ENCODE data around the gene DPPA2. TPM values are rescaled to one million over a fixed set of nuclear protein-coding genes. Genes with fewer than 3 reads are reported as not detected.

Gene DPPA2
- total and polyA plus RNA-seq, 2 of the 8 experiments (the other 6 are each of a cell fraction or from before 2014, with no cell fraction given): 7.8 to 12.6 TPM

DNA sequence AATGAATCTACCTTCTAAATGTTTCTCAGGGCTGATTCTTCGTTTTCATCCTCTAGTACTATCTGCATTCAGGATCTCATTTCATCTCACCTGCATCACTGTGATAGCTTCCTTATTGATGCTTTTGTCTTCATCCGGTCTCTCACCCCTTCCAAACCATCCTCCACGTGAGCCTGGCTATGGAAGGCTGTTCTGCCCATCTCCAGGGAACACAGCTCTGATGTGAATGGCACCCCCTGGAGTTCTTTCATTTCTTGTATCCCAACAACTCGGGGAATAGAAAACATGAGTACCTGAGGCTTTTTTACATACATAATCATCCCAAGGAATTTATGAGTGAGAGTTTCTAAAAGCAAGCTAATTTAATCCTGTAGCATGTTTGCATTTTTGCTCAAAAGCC is 29.8 kb upstream of the DPPA2 start:
- Histone ChIP-seq H3K4me3 (ENCODE audit: extremely low read depth in 1 of 4, insufficient read depth in 2 of 4, low read depth in 3 of 4, low read length in 4 of 4) (no peak overlapping the region), H3K36me3 (ENCODE audit: control insufficient read depth in 2 of 4, insufficient read depth in 4 of 4, low read length in 3 of 4) (peaks cover 4 to 70% (median 27%) of the 10 kb centered on the region in 4 experiments), H3K4ac (replicated peaks; ENCODE audit: insufficient read length, low read depth, low read length) (no peak overlapping the region), H3K27me3 (replicated peaks in 1 of 4; ENCODE audit: control insufficient read depth in 3 of 4, extremely low read depth in 1 of 4, insufficient read depth in 3 of 4, low read length in 3 of 4) (no peaks in the 10 kb centered on the region), H3K79me1 (ENCODE audit: low read depth, low read length) (peaks cover 4% of the 10 kb centered on the region; the same call in 1 of the 2 replicates), H2BK20ac (ENCODE audit: low read length) (no peak overlapping the region), H4K20me1 (replicated peaks in 1 of 2; ENCODE audit: control insufficient read depth in 1 of 2, insufficient read depth in 2 of 2, low read length in 2 of 2) (no peaks in the 10 kb centered on the region), H2BK15ac (ENCODE audit: low read length) (no peak overlapping the region), H3K9ac (replicated peaks in 1 of 4; ENCODE audit: extremely low read depth in 1 of 4, low read depth in 3 of 4, low read length in 3 of 4) (no peak overlapping the region), H3K23me2 (ENCODE audit: low read depth, low read length) (no peaks in the 10 kb centered on the region), H3K27ac (ENCODE audit: low read depth, low read length) (no peak overlapping the region), H2AFZ (ENCODE audit: low read length) (no peak overlapping the region), H2BK120ac (replicated peaks; ENCODE audit: low read depth, low read length) (no peak overlapping the region), H3K9me3 (ENCODE audit: insufficient read depth in 2 of 2, low read depth in 1 of 2, low read length in 1 of 2) (no peaks in the 10 kb centered on the region), H3K18ac (ENCODE audit: extremely low read depth, low read length) (no peak overlapping the region), H2AK5ac (ENCODE audit: low read depth, low read length) (no peak overlapping the region), H3K23ac (ENCODE audit: insufficient read length) (no peak overlapping the region), H2BK12ac (ENCODE audit: low read depth, low read length) (no peak overlapping the region), H2BK5ac (ENCODE audit: low read depth, low read length) (no peak overlapping the region), H4K91ac (replicated peaks; ENCODE audit: insufficient read length, low read length) (no peak overlapping the region), H3K4me2 (ENCODE audit: insufficient read depth in 1 of 2, low read depth in 2 of 2, low read length in 2 of 2) (peak overlapping the region in 1 of 2 experiments; percentile 6; a peak in 1 of 4 replicates), H3K14ac (ENCODE audit: insufficient read length) (no peak overlapping the region), H3K79me2 (ENCODE audit: control insufficient read depth in 1 of 2, insufficient read depth in 2 of 2, low read length in 2 of 2) (peaks cover 0 to 48% of the 10 kb centered on the region in 2 experiments; a peak in 2 of 4 replicates), H4K5ac (ENCODE audit: insufficient read length, low read depth, low read length) (no peak overlapping the region), H4K8ac (ENCODE audit: extremely low read depth, insufficient read depth, low read length) (no peak overlapping the region), H3K4me1 (replicated peaks in 1 of 4; ENCODE audit: control insufficient read depth in 3 of 4, insufficient read depth in 4 of 4, low read length in 3 of 4) (peaks cover 0 to 11% (median 3%) of the 10 kb centered on the region in 4 experiments; a peak in 4 of 7 replicates), H3K56ac (replicated peaks; ENCODE audit: insufficient read length, low read depth, low read length) (no peak overlapping the region)
- ChIA-PET POLR2A (ENCODE audit: partially characterized antibody) (interaction anchor here (1.1 to 26.4 kb wide), 5 partner anchors 9 to 27 kb away, joined by 3 to 681 read pairs (median 10); partner anchors contain the start of genes DPPA2 and DPPA4), CTCF (ENCODE audit: partially characterized antibody) (interaction anchor here (1.0 to 2.6 kb wide), 9 partner anchors 11 to 71 kb away, joined by 3 to 9 read pairs (median 4); partner anchors contain the start of gene DPPA2)
- no peak for FAIRE-seq
- no peak for DNase-seq (ENCODE audit: low read depth in 1 of 2, low spot score in 2 of 2)
- WGBS, 2 experiments (ENCODE audit: extremely low coverage in 1 of 2, insufficient coverage in 1 of 2, insufficient read length in 1 of 2, insufficient replicate concordance in 2 of 2, low coverage in 1 of 2, low lambda C conversion rate in 2 of 2, missing lambda C conversion rate in 1 of 2): 50% methylated on average over 4 of the region's 4 CpGs; no CpG with 5 or more reads in 1 of the 2 experiments
- no peak for TF ChIP-seq BACH1 (IDR thresholded peaks at IDR 0.05; ENCODE audit: low read length)
- no peak for TF ChIP-seq MAFK (IDR thresholded peaks at IDR 0.05; ENCODE audit: low read depth, low read length)
- TF ChIP-seq TAF1 (IDR thresholded peaks at IDR 0.05; ENCODE audit: low read depth, low read length): no peak
- TF ChIP-seq KDM5A (IDR thresholded peaks at IDR 0.05; ENCODE audit: low read length): no peak
- TF ChIP-seq RBBP5 (IDR thresholded peaks at IDR 0.05; ENCODE audit: borderline replicate concordance, low read depth, low read length): no peak
- TF ChIP-seq SP4 (IDR thresholded peaks at IDR 0.05; ENCODE audit: low read length): no peak
- TF ChIP-seq TAF7 (optimal IDR thresholded peaks at IDR 0.05; ENCODE audit: borderline replicate concordance, low read depth, low read length): no peak
- TF ChIP-seq KDM4A (IDR thresholded peaks at IDR 0.05; ENCODE audit: low read depth, low read length, severe bottlenecking): no peak
- TF ChIP-seq POU5F1 (IDR thresholded peaks at IDR 0.05; ENCODE audit: low read depth, low read length): no peak
- TF ChIP-seq RXRA (IDR thresholded peaks at IDR 0.05; ENCODE audit: insufficient read depth, low read depth, low read length): no peak
- no peak for TF ChIP-seq SRF (IDR thresholded peaks at IDR 0.05; ENCODE audit: low read depth, low read length)
- TF ChIP-seq NANOG (IDR thresholded peaks at IDR 0.05; ENCODE audit: insufficient read depth, low read depth, low read length, poor library complexity, severe bottlenecking): no peak
- no peak for TF ChIP-seq ASH2L (IDR thresholded peaks at IDR 0.05; ENCODE audit: low read length)
- no peak for TF ChIP-seq EGR1 (IDR thresholded peaks at IDR 0.05; ENCODE audit: borderline replicate concordance, low read depth, low read length)
- no peak for TF ChIP-seq CEBPB (IDR thresholded peaks at IDR 0.05; ENCODE audit: low read depth, low read length)
